Stimulated activated CD8-positive, alpha-beta memory T cell treated with anti-CD3 and anti-CD28 coated beads, Interleukin-4, amount 100 ng/mL, for 4 hours (primary cell): ENCODE measurements around the gene RERE.
A peak's percentile ranks its signal among the peaks of the same experiment; 100 is the strongest.

Experiments
- DNase-seq, 2 donors: peaks; one replicate each; pipeline ENCODE4 v3.0.0-alpha.2; 2020; ENCODE audit warnings: low read depth in 2 of 2, low spot score in 1 of 2

The RERE gene

GRCh38 chr1:8552820-8553397 lies 264.5 kb downstream of the RERE start:
- no peak for DNase-seq

- DNase-seq, result no peak
These were observed 265.6 kb downstream of the RERE start for GRCh38 chr1:8551613-8552489.

GRCh38 chr1:8551057-8551456 lies 266.4 kb downstream of the RERE start:
- no peak for DNase-seq

GRCh38 chr1:8547791-8548190 lies 269.6 kb downstream of the RERE start:
- DNase-seq, result no peak

GRCh38 chr1:8545078-8545477 lies 272.4 kb downstream of the RERE start:
- no peak for DNase-seq

GRCh38 chr1:8544644-8545043 lies 272.8 kb downstream of the RERE start:
- no peak for DNase-seq

GRCh38 chr1:8543965-8544364 lies 273.5 kb downstream of the RERE start:
- DNase-seq, result no peak

GRCh38 chr1:8541961-8542521 lies 275.4 kb downstream of the RERE start:
- no peak for DNase-seq

GRCh38 chr1:8540971-8541370 lies 276.5 kb downstream of the RERE start:
- no peak for DNase-seq

- DNase-seq, result no peak
These were observed 277.0 kb downstream of the RERE start for GRCh38 chr1:8540261-8540941.

GRCh38 chr1:8539683-8540082 lies 277.8 kb downstream of the RERE start:
- no peak for DNase-seq

GRCh38 chr1:8538502-8538901 lies 278.9 kb downstream of the RERE start:
- DNase-seq, result no peak

GRCh38 chr1:8537991-8538390 lies 279.4 kb downstream of the RERE start:
- DNase-seq, result no peak

GRCh38 chr1:8536515-8536914 lies 280.9 kb downstream of the RERE start:
- no peak for DNase-seq

GRCh38 chr1:8533907-8534306 lies 283.5 kb downstream of the RERE start:
- DNase-seq, result no peak

- no peak for DNase-seq
These were observed 284.3 kb downstream of the RERE start for GRCh38 chr1:8533124-8533523.

GRCh38 chr1:8529901-8530300 lies 287.5 kb downstream of the RERE start:
- no peak for DNase-seq

- no peak for DNase-seq
These were observed 289.5 kb downstream of the RERE start for GRCh38 chr1:8527941-8528340.

GRCh38 chr1:8525558-8526275 lies 291.7 kb downstream of the RERE start:
- peak in 1 of 2 donors; percentile 18 for DNase-seq

- no peak for DNase-seq
These were observed 292.3 kb downstream of the RERE start for GRCh38 chr1:8525216-8525557.

- no peak for DNase-seq
These were observed 292.7 kb downstream of the RERE start for GRCh38 chr1:8524627-8525157.
